Activated B cell treated with CpG ODN at 0.5 μM for 24 hours (primary cell): ENCODE results near the gene KIF5C. TPM values are rescaled to one million over a fixed set of nuclear protein-coding genes. Genes with fewer than 3 reads are reported as not detected.

Experiments used
- ATAC-seq: fragments of 200-7000 bp; cut with Tn5 transposase; one replicate; pipeline ENCODE4 v1.10.0; 2021; ENCODE audit warnings: low read depth, mild to moderate bottlenecking, moderate library complexity
- CTCF ChIA-PET: fragments of 350-600 bp; sonication (Branson Sonifier 250); formaldehyde crosslinking; loops from one replicate; lab custom pipeline; 2021; ENCODE audit warnings: antibody characterized with exemption; lab: Charles Lee
- POLR2A ChIA-PET: fragments of 350-600 bp; sonication (Branson Sonifier 250); formaldehyde crosslinking; loops from one replicate; lab custom pipeline; 2021; ENCODE audit warnings: antibody characterized with exemption; lab: Charles Lee
- DNase-seq: peaks from one replicate; pipeline ENCODE4 v3.0.0; 2022
- H3K27ac Mint-ChIP-seq: one replicate; pipeline ENCODE4 v1.8.0; 2020; ENCODE audit warnings: mixed read lengths
- H3K27me3 Mint-ChIP-seq: one replicate; pipeline ENCODE4 v1.8.0; 2021; ENCODE audit warnings: mixed read lengths
- H3K36me3 Mint-ChIP-seq: one replicate; pipeline ENCODE4 v1.8.0; 2021; ENCODE audit warnings: low read depth, mixed read lengths
- H3K4me1 Mint-ChIP-seq: one replicate; pipeline ENCODE4 v1.8.0; 2021; ENCODE audit warnings: mixed read lengths
- H3K4me3 Mint-ChIP-seq: one replicate; pipeline ENCODE4 v1.8.0; 2020; ENCODE audit warnings: mild to moderate bottlenecking, mixed read lengths
- H3K9me3 Mint-ChIP-seq: one replicate; pipeline ENCODE4 v1.8.0; 2020; ENCODE audit warnings: mixed read lengths
- intact Hi-C: fragments of 100-400 bp; cut with micrococcal nuclease; formaldehyde crosslinking; loops from one replicate; pipeline ENCODE4 v1.15.1; 2024
- total RNA-seq: library from RNA; stranded (reverse); gene quantifications from 2 replicates; pipeline ENCODE4 v1.2.3, GENCODE V29; 2022
- TF ChIP-seq, protein P1 (sequence below): fragments of 200-600 bp; IDR thresholded peaks from one replicate; pipeline ENCODE4 v1.8.0; 2022; ENCODE audit warnings: antibody characterized with exemption, mild to moderate bottlenecking

Gene KIF5C
- total RNA-seq, 1 donor from 2014 or later = 2.6 TPM

DNA sequence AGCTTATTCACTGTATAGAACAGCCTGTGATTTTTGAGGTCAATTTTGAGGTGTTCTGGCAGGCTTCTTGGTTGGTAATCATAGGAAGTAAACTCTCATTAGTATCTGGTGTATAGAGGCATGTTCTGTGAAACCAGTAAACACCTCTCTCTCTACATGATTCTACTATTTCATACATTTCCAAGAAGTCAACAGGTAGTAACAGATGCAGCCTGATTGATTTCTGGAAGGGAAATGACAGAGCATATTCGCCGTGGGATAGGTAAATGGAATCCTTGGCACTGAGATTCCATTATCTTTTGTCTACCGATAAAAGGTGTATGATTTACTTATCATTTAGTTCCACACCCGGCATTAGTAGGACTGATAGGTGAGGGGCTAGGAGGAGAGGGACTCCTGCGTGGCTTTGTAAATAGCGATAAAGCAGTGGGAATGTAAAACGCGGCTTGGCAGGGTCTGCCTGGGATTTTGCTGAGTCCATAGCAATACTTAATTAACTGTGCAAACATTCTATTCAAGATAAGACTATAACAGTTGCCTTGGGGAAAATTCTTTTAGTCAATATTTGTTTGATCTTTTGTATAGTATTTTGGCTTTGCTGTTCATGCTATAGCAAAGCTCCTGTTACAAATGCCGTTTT lies 195.8 kb downstream of the KIF5C start:
- ChIA-PET CTCF (no interaction called here), POLR2A (no interaction called here)
- ATAC-seq = no peak
- no peak overlapping the region for H3K27ac Mint-ChIP-seq
- TF ChIP-seq, protein P1, sequence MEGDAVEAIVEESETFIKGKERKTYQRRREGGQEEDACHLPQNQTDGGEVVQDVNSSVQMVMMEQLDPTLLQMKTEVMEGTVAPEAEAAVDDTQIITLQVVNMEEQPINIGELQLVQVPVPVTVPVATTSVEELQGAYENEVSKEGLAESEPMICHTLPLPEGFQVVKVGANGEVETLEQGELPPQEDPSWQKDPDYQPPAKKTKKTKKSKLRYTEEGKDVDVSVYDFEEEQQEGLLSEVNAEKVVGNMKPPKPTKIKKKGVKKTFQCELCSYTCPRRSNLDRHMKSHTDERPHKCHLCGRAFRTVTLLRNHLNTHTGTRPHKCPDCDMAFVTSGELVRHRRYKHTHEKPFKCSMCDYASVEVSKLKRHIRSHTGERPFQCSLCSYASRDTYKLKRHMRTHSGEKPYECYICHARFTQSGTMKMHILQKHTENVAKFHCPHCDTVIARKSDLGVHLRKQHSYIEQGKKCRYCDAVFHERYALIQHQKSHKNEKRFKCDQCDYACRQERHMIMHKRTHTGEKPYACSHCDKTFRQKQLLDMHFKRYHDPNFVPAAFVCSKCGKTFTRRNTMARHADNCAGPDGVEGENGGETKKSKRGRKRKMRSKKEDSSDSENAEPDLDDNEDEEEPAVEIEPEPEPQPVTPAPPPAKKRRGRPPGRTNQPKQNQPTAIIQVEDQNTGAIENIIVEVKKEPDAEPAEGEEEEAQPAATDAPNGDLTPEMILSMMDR = no peak
- intact Hi-C loops = no loop called here
- no peak for DNase-seq
- no peaks in the 10 kb centered on the region for H3K4me1 Mint-ChIP-seq
- no peak overlapping the region for H3K4me3 Mint-ChIP-seq
- H3K9me3 Mint-ChIP-seq = peaks cover 5% of the 10 kb centered on the region
- peaks cover 8% of the 10 kb centered on the region for H3K27me3 Mint-ChIP-seq
- no peaks in the 10 kb centered on the region for H3K36me3 Mint-ChIP-seq

DNA sequence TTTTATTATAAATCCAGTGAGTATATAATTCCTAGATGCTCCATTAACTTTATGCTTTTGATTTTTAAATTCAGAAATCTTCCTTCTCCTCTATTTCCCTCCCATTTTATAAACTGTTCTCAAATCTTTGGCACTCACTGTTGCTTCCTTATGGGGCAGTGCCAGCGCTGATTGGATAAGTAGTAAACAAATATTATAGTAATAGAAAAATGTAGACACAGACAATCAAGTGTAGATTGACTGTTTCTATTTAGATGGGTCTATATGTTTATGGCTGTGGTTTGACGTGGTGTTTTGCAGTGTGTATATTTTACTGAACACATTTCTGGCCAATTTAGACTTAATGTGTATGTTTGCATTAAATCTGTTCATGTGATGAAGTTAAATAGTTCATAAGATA lies 200.1 kb downstream of the KIF5C start:
- H3K36me3 Mint-ChIP-seq = no peaks in the 10 kb centered on the region
- TF ChIP-seq, protein P1 = no peak
- H3K4me3 Mint-ChIP-seq = no peak overlapping the region
- POLR2A ChIA-PET = no interaction called here
- ATAC-seq (no peak), DNase-seq (no peak)
- intact Hi-C loops = no loop called here
- H3K4me1 Mint-ChIP-seq = no peaks in the 10 kb centered on the region
- H3K27ac Mint-ChIP-seq = no peak overlapping the region
- no peaks in the 10 kb centered on the region for H3K9me3 Mint-ChIP-seq
- H3K27me3 Mint-ChIP-seq = peaks cover 12% of the 10 kb centered on the region
- CTCF ChIA-PET = no interaction called here

DNA sequence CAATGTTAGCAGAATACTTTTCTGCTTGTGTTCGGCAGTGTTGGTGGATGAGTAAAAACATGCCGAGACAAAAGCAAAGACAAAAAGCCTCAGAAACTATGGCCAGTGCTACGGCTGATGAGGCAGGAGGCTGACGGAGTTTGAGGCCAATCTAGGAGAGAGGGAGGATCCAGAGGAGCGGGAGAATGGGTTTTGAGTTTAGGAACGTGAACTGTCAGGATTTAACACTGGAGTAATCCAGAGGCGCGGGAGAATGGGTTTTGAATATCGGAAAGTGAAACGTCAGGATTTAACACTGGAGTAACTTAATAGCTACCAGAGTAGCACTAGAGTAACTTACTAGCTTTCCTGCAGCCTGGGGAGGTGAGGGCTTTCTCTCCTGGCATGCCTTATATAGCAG lies 200.8 kb downstream of the KIF5C start:
- ChIA-PET CTCF (no interaction called here), POLR2A (no interaction called here)
- Mint-ChIP-seq H3K27me3 (peaks cover 11% of the 10 kb centered on the region), H3K9me3 (no peaks in the 10 kb centered on the region), H3K4me1 (no peaks in the 10 kb centered on the region), H3K36me3 (no peaks in the 10 kb centered on the region), H3K27ac (no peak overlapping the region), H3K4me3 (no peak overlapping the region)
- TF ChIP-seq, protein P1 = no peak
- DNase-seq (no peak), ATAC-seq (no peak)
- intact Hi-C loops = no loop called here

Other genes starting within 250 kb of the KIF5C start
- gene EPC2, start 230.5 kb upstream of the KIF5C start, total RNA-seq = 52.1 and 52.6 TPM in 2 replicates
- gene LYPD6B, start 163.5 kb downstream of the KIF5C start, total RNA-seq = 0.58 and 1.4 TPM in 2 replicates